GM12891 (cell line): ENCODE data around the gene CXorf49.
"Not testable (repeated sequence)": the region's sequence is repeated elsewhere in the genome, so short reads cannot be mapped to it uniquely, and the experiment has no call there.

Experiments used
- POLR2A ChIP-seq: IDR thresholded peaks from 2 replicates; pipeline ENCODE4 v1.6.1; 2011; ENCODE audit warnings: low read depth, low read length, control low read depth
- POLR2AphosphoS5 ChIP-seq: IDR thresholded peaks from 2 replicates; pipeline ENCODE4 v1.6.1; 2011; ENCODE audit warnings: low read depth, low read length, control low read depth
- SPI1 ChIP-seq: IDR thresholded peaks from 2 replicates; pipeline ENCODE4 v1.6.1; 2011; ENCODE audit warnings: low read depth, low read length, control low read depth

- not testable (repeated sequence) for TF ChIP-seq SPI1, POLR2A, POLR2AphosphoS5
Observed at GRCh38 chrX:71675636-71676035, 42.4 kb downstream of the CXorf49 start.
